WTC11 (cell line): Measurements from ENCODE around the gene ZAR1. TPM values are rescaled to one million over a fixed set of nuclear protein-coding genes. Genes with fewer than 3 reads are reported as not detected.
A peak's percentile ranks its signal among the peaks of the same experiment; 100 is the strongest.

Experiments
- ATAC-seq: fragments of 200-7000 bp; cut with Tn5 transposase; 2 replicates; pipeline ENCODE4 v1.10.0; 2021; ENCODE audit warnings: mild to moderate bottlenecking, moderate library complexity
- Bru-seq: library from RNA; stranded (reverse); fragments of 400-500 nt; gene quantifications from one replicate; lab custom pipeline; 2021; lab: Mats Ljungman, UMichigan
- CTCF ChIA-PET: fragments of 300-600 bp; sonication (Branson Sonifier 250); formaldehyde crosslinking; loops from one replicate; lab custom pipeline; 2021; ENCODE audit warnings: antibody characterized with exemption; lab: Charles Lee
- POLR2A ChIA-PET: fragments of 350-600 bp; sonication (Branson Sonifier 250); formaldehyde crosslinking; loops from one replicate; lab custom pipeline; 2021; ENCODE audit warnings: antibody characterized with exemption; lab: Charles Lee
- DNase-seq: peaks from one replicate; pipeline ENCODE4 v3.0.0; 2021; ENCODE audit warnings: low spot score
- H3K27ac Mint-ChIP-seq: 2 replicates; pipeline ENCODE4 v1.8.0; 2021; ENCODE audit warnings: mixed read lengths
- H3K27me3 Mint-ChIP-seq: 2 replicates; pipeline ENCODE4 v1.8.0; 2021; ENCODE audit warnings: low read depth, mild to moderate bottlenecking, moderate library complexity, mixed read lengths
- H3K36me3 Mint-ChIP-seq: 2 replicates; pipeline ENCODE4 v1.8.0; 2021; ENCODE audit warnings: mixed read lengths
- H3K4me1 Mint-ChIP-seq: 2 replicates; pipeline ENCODE4 v1.8.0; 2022; ENCODE audit warnings: mixed read lengths
- H3K4me3 Mint-ChIP-seq: 2 replicates; pipeline ENCODE4 v1.8.0; 2021; ENCODE audit warnings: mild to moderate bottlenecking, moderate library complexity, mixed read lengths
- H3K9me3 Mint-ChIP-seq: 2 replicates; pipeline ENCODE4 v1.8.0; 2021; ENCODE audit warnings: mixed read lengths
- AR ChIP-seq: fragments of 250-450 bp; sonication (Bioruptor Pico); IDR thresholded peaks from 2 replicates; pipeline ENCODE4 v1.9.0; 2021; ENCODE audit warnings: mild to moderate bottlenecking
- CREB1 ChIP-seq: sonication (generic); formaldehyde crosslinking; IDR thresholded peaks from 2 replicates; pipeline ENCODE4 v1.8.0; 2023; ENCODE audit warnings: mild to moderate bottlenecking, missing genetic modification reagents
- CTCF ChIP-seq: fragments of 200-600 bp; IDR thresholded peaks from 2 replicates; pipeline ENCODE4 v1.8.0; 2022; ENCODE audit warnings: antibody characterized with exemption
- ELF4 ChIP-seq: sonication (generic); formaldehyde crosslinking; IDR thresholded peaks from 2 replicates; pipeline ENCODE4 v1.8.1; 2022; ENCODE audit warnings: low read depth, mild to moderate bottlenecking, moderate library complexity, missing genetic modification reagents
- EMX1 ChIP-seq: fragments of 250-450 bp; sonication (Bioruptor Pico); IDR thresholded peaks from 2 replicates; pipeline ENCODE4 v1.8.0; 2021; ENCODE audit warnings: mild to moderate bottlenecking
- HMGXB4 ChIP-seq: sonication (generic); formaldehyde crosslinking; IDR thresholded peaks from 2 replicates; pipeline ENCODE4 v1.8.1; 2023; ENCODE audit warnings: mild to moderate bottlenecking, moderate library complexity, missing genetic modification reagents
- MAX ChIP-seq: sonication (generic); formaldehyde crosslinking; IDR thresholded peaks from 2 replicates; pipeline ENCODE4 v1.8.0; 2022; ENCODE audit warnings: mild to moderate bottlenecking, missing genetic modification reagents
- MYBL2 ChIP-seq: sonication (generic); formaldehyde crosslinking; IDR thresholded peaks from 2 replicates; pipeline ENCODE4 v1.8.1; 2023; ENCODE audit warnings: mild to moderate bottlenecking, moderate library complexity, missing genetic modification reagents
- NR1H2 ChIP-seq: sonication (generic); formaldehyde crosslinking; IDR thresholded peaks from 2 replicates; pipeline ENCODE4 v1.9.0; 2021; ENCODE audit warnings: mild to moderate bottlenecking, moderate library complexity, missing genetic modification reagents
- PREB ChIP-seq: sonication (generic); formaldehyde crosslinking; IDR thresholded peaks from 2 replicates; pipeline ENCODE4 v1.8.1; 2022; ENCODE audit warnings: mild to moderate bottlenecking, missing genetic modification reagents, moderate library complexity, borderline replicate concordance
- SMAD3 ChIP-seq: sonication (generic); formaldehyde crosslinking; IDR thresholded peaks from 2 replicates; pipeline ENCODE4 v1.8.0; 2022; ENCODE audit warnings: missing genetic modification reagents, mild to moderate bottlenecking, borderline replicate concordance
- ZNF416 ChIP-seq: fragments of 250-450 bp; sonication (Bioruptor Pico); IDR thresholded peaks from 2 replicates; pipeline ENCODE4 v1.9.0; 2021; ENCODE audit warnings: mild to moderate bottlenecking, inconsistent platforms
- ZNF423 ChIP-seq: fragments of 250-450 bp; sonication (Bioruptor Pico); IDR thresholded peaks from 2 replicates; pipeline ENCODE4 v2.1.2; 2022; ENCODE audit warnings: mild to moderate bottlenecking, moderate library complexity
- ZNF671 ChIP-seq: fragments of 250-450 bp; sonication (Bioruptor Pico); IDR thresholded peaks from 2 replicates; pipeline ENCODE4 v1.8.0; 2021; ENCODE audit warnings: mild to moderate bottlenecking
- long read RNA-seq, 3 experiments: library from RNA in 1 of 3; library from capped mRNA in 1 of 3; library from polyadenylated mRNA in 1 of 3; unstranded in 2 of 3; stranded (forward) in 1 of 3; transcript quantifications; one replicate each; pipeline ENCODE4 v2.0.0, GENCODE V29; 2021
- total RNA-seq: library from RNA; stranded (reverse); gene quantifications from 3 replicates; pipeline ENCODE4 v1.2.3, GENCODE V29; 2021
- TF ChIP-seq, protein P1 (sequence below): fragments of 250-450 bp; sonication (Bioruptor Pico); conservative IDR thresholded peaks from 2 replicates; pipeline ENCODE4 v1.9.0; 2021; ENCODE audit warnings: mild to moderate bottlenecking
- TF ChIP-seq, protein P2 (sequence below): sonication (generic); formaldehyde crosslinking; IDR thresholded peaks from 2 replicates; pipeline ENCODE4 v1.8.0; 2023; ENCODE audit warnings: missing genetic modification reagents, mild to moderate bottlenecking, borderline replicate concordance
- TF ChIP-seq, protein P3 (sequence below): fragments of 250-450 bp; sonication (Bioruptor Pico); IDR thresholded peaks from 2 replicates; pipeline ENCODE4 v1.9.0; 2021; ENCODE audit warnings: mild to moderate bottlenecking
- TF ChIP-seq, protein P4 (sequence below): sonication (generic); formaldehyde crosslinking; IDR thresholded peaks from 2 replicates; pipeline ENCODE4 v1.8.1; 2022; ENCODE audit warnings: low read depth, mild to moderate bottlenecking, moderate library complexity, missing genetic modification reagents, borderline replicate concordance

The ZAR1 gene
- total RNA-seq, result 0.87 to 1.4 TPM (median 0.89 TPM) in 3 replicates
- Bru-seq, nascent RNA, result percentile 42 among the genes with signal in this experiment
- long read RNA-seq, experiment 1, partial matches to known transcripts, result 1 of 1 reads
- long read RNA-seq, experiment 1, other reads (novel, unspliced or antisense), result 0 of 1 reads
- long read RNA-seq, experiment 2, partial matches to known transcripts, result 0 of 2 reads
- long read RNA-seq, experiment 2, other reads (novel, unspliced or antisense), result 0 of 2 reads
- long read RNA-seq, experiment 3, result 0 reads

DNA sequence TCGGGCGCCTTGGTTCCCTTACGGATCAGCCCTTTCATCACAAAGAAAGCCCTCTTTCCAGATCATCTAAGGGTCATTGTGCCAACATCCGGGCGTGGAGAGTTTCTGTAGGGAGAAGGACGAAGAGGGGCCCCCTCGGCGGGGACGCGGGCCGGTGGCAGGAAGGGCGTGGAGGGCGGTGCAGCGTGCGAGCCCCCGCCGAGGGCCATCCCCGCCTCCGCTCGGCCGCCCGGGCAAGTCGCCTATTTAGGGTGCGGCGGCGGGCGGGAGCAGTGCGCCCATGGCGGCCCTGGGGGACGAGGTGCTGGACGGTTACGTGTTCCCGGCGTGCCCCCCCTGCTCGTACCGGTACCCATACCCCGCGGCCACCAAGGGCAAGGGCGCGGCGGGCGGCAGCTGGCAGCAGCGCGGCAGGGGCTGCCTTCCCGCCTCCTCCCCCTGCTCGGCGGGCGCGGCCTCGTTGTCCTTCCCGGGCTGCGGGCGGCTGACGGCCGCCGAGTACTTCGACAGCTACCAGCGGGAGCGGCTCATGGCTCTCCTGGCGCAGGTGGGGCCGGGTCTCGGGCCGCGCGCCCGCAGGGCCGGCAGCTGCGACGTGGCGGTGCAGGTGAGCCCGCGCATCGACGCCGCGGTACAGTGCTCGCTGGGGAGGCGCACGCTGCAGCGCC, at the start of gene ZAR1:
ZAR1 (plus strand) TSS at position 241 of the 668 bp plus-strand sequence; CDS start at position 281, 40 bp downstream.
- no peak within 1 kb of the TSS for H3K27ac Mint-ChIP-seq
- ATAC-seq (peak; percentile 43), DNase-seq (peak; percentile 46)
- peaks cover 48% of the 10 kb centered on the region for H3K27me3 Mint-ChIP-seq
- ChIA-PET POLR2A (interaction anchor here (1.2 kb wide), 1 partner anchor 148 kb away, joined by 4 read pairs; the partner anchor contains the start of gene SLAIN2), CTCF (interaction anchor here (0.7 to 2.2 kb wide), 3 partner anchors 89 to 455 kb away, joined by 3 to 10 read pairs (median 3); no protein-coding TSS in a partner anchor)
- no peaks in the 10 kb centered on the region for H3K9me3 Mint-ChIP-seq
- H3K4me1 Mint-ChIP-seq, result peaks cover 13% of the 10 kb centered on the region
- H3K36me3 Mint-ChIP-seq, result no peaks in the 10 kb centered on the region
- peak within 1 kb of the TSS; percentile 72 for H3K4me3 Mint-ChIP-seq
- no peak for TF ChIP-seq ELF4 (CRISPR knock-in tag)
- TF ChIP-seq, protein P1, sequence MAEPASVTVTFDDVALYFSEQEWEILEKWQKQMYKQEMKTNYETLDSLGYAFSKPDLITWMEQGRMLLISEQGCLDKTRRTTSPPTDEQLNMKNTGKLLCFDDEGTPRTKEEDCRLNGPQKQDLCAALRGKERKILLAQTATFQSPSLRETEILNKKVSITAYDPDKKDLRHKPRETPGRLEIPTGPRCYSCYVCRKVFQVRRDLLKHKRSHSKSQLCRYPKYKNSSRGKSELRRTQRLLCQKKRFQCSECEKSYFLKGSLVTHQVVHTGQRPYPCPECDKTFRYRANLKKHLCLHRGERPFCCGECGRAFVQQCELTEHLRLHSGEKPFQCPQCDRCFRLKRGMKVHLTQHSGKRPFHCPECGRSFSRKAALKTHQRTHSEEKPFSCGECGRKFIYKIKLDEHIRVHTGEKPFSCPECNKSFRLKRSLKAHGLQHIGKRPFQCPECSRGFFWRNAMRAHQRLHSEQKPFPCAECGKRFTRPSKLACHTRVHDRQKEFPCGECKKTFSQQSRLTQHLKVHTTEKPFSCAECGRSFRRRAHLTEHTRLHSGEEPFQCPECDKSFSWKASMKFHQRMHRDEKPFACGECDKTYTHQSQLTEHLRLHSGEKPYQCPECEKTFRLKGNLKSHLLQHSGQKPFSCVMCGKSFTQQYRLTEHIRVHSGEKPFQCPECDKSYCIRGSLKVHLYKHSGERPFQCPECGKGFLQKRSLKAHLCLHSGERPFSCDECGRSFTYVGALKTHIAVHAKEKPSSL (CRISPR knock-in tag), result no peak
- TF ChIP-seq, protein P2, sequence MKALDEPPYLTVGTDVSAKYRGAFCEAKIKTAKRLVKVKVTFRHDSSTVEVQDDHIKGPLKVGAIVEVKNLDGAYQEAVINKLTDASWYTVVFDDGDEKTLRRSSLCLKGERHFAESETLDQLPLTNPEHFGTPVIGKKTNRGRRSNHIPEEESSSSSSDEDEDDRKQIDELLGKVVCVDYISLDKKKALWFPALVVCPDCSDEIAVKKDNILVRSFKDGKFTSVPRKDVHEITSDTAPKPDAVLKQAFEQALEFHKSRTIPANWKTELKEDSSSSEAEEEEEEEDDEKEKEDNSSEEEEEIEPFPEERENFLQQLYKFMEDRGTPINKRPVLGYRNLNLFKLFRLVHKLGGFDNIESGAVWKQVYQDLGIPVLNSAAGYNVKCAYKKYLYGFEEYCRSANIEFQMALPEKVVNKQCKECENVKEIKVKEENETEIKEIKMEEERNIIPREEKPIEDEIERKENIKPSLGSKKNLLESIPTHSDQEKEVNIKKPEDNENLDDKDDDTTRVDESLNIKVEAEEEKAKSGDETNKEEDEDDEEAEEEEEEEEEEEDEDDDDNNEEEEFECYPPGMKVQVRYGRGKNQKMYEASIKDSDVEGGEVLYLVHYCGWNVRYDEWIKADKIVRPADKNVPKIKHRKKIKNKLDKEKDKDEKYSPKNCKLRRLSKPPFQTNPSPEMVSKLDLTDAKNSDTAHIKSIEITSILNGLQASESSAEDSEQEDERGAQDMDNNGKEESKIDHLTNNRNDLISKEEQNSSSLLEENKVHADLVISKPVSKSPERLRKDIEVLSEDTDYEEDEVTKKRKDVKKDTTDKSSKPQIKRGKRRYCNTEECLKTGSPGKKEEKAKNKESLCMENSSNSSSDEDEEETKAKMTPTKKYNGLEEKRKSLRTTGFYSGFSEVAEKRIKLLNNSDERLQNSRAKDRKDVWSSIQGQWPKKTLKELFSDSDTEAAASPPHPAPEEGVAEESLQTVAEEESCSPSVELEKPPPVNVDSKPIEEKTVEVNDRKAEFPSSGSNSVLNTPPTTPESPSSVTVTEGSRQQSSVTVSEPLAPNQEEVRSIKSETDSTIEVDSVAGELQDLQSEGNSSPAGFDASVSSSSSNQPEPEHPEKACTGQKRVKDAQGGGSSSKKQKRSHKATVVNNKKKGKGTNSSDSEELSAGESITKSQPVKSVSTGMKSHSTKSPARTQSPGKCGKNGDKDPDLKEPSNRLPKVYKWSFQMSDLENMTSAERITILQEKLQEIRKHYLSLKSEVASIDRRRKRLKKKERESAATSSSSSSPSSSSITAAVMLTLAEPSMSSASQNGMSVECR, result 0 out of 2 replicates have a peak, but pooled peaks have one; percentile 58
- TF ChIP-seq PREB, result no peak
- TF ChIP-seq EMX1 (CRISPR knock-in tag), result no peak
- TF ChIP-seq, protein P3, sequence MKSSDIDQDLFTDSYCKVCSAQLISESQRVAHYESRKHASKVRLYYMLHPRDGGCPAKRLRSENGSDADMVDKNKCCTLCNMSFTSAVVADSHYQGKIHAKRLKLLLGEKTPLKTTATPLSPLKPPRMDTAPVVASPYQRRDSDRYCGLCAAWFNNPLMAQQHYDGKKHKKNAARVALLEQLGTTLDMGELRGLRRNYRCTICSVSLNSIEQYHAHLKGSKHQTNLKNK, result no peak
- TF ChIP-seq CREB1, result no peak
- TF ChIP-seq MAX, result 0 out of 2 replicates have a peak, but pooled peaks have one; percentile 38
- no peak for TF ChIP-seq AR (CRISPR knock-in tag)
- TF ChIP-seq CTCF, result no peak
- TF ChIP-seq, protein P4, sequence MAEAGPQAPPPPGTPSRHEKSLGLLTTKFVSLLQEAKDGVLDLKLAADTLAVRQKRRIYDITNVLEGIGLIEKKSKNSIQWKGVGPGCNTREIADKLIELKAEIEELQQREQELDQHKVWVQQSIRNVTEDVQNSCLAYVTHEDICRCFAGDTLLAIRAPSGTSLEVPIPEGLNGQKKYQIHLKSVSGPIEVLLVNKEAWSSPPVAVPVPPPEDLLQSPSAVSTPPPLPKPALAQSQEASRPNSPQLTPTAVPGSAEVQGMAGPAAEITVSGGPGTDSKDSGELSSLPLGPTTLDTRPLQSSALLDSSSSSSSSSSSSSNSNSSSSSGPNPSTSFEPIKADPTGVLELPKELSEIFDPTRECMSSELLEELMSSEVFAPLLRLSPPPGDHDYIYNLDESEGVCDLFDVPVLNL, result peak; percentile 83
- TF ChIP-seq MYBL2 (CRISPR knock-in tag), result no peak
- TF ChIP-seq SMAD3 (CRISPR knock-in tag), result no peak
- no peak for TF ChIP-seq ZNF423 (CRISPR knock-in tag)
- no peak for TF ChIP-seq NR1H2 (CRISPR knock-in tag)
- TF ChIP-seq ZNF416 (CRISPR knock-in tag), result no peak
- 0 out of 2 replicates have a peak, but pooled peaks have one; percentile 9 for TF ChIP-seq HMGXB4 (CRISPR knock-in tag)
- TF ChIP-seq ZNF671 (CRISPR knock-in tag), result no peak
